ENCODE measurements around the gene CT47B1. TPM values are rescaled to one million over a fixed set of nuclear protein-coding genes. Genes with fewer than 3 reads are reported as not detected.
"Not testable (repeated sequence)": the region's sequence is repeated elsewhere in the genome, so short reads cannot be mapped to it uniquely, and the experiment has no call there.

CT47B1 gene
- polyA plus RNA-seq (2011; rRNA removed): not detected in 2 replicates
- polyA minus RNA-seq (2011; rRNA and poly(A)+ RNA removed): not detected in 2 replicates

DNA sequence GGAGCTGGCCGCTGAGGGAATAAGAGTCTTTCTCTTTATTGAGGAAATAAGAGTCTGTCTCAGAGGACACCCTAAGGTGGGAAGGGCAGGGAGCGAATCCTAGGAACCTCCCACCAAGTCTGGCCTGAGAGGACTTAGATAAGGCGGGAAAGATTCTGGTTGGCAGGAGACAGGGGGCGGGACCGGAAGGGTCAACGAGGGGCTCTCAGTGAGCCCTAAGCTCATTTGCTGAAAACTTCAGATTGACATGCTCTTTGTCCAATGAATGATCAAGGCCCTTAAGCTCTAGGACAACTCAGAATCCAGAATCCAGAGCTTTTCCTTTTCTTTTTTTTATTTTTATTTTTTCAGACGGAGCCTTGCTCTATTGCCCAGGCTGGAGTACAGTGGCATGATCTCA, at the start of gene CT47B1:
CT47B1 (minus strand) TSS at position 101 of the 400 bp plus-strand sequence. CDS start 196 bp downstream, outside the sequence.
- H3K4me3 ChIP-seq (ENCODE audit: low read depth, low read length); H3K36me3 ChIP-seq (ENCODE audit: control insufficient read depth, insufficient read depth, low read length); DNase-seq (ENCODE audit: low read depth); H3K27me3 ChIP-seq (ENCODE audit: control insufficient read depth, insufficient read depth, low read length); POLR2A ChIA-PET; CTCF ChIA-PET: not testable (repeated sequence)

DNA sequence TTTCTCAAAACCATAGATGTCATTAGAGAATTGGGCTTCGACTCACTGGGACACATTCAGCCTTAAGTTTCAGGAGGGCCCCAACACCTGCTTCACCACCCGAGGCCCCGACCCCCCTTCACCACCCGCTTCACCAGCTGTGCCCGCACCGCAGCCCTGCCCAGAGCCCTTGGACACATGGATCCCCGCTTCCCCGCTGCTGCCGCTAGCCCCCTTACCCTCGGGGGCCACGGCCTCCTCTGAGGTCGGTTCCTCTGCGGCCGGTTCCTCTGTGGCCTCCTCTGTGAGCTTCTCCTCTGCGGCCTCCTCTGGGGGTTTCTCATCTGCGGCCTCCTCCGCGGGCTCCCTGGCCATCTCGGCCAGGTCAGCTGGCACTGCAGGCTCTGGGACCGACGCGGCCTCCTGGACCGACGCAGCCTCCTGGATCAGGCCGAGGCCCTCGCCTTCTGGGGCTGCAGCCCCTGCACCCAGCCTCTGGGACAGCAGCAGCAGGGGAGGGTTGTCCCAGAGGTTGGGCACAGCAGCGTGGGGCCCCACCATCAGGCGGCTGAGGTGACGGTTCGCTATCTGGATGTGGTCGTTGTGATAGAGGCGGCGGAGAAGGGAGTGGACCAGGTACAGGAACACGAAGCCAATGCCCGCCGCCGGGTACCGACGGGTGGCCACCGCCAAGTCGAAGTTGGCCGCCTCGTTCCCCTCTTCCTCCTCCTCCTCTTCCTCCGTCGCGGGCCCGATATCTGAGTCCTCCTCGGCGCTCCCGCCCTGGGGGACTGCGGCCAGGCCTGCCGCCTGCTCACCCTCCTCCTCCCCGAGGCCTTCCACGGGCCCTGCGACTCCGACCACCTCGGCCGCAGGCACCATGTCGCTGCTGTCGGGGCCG, 748 bp downstream of the CT47B1 start:
- ChIA-PET CTCF (no interaction called here), POLR2A (no interaction called here)
- H3K36me3 ChIP-seq (ENCODE audit: control insufficient read depth, insufficient read depth, low read length): no peaks in the 10 kb centered on the region
- H3K27me3 ChIP-seq (ENCODE audit: control insufficient read depth, insufficient read depth, low read length): no peaks in the 10 kb centered on the region
- H3K4me3 ChIP-seq (ENCODE audit: low read depth, low read length): no peak overlapping the region
- TF ChIP-seq, protein P1, sequence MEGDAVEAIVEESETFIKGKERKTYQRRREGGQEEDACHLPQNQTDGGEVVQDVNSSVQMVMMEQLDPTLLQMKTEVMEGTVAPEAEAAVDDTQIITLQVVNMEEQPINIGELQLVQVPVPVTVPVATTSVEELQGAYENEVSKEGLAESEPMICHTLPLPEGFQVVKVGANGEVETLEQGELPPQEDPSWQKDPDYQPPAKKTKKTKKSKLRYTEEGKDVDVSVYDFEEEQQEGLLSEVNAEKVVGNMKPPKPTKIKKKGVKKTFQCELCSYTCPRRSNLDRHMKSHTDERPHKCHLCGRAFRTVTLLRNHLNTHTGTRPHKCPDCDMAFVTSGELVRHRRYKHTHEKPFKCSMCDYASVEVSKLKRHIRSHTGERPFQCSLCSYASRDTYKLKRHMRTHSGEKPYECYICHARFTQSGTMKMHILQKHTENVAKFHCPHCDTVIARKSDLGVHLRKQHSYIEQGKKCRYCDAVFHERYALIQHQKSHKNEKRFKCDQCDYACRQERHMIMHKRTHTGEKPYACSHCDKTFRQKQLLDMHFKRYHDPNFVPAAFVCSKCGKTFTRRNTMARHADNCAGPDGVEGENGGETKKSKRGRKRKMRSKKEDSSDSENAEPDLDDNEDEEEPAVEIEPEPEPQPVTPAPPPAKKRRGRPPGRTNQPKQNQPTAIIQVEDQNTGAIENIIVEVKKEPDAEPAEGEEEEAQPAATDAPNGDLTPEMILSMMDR (IDR thresholded peaks at IDR 0.05; ENCODE audit: insufficient read depth, low read depth, low read length): no peak
- DNase-seq (ENCODE audit: low read depth): no peak

DNA sequence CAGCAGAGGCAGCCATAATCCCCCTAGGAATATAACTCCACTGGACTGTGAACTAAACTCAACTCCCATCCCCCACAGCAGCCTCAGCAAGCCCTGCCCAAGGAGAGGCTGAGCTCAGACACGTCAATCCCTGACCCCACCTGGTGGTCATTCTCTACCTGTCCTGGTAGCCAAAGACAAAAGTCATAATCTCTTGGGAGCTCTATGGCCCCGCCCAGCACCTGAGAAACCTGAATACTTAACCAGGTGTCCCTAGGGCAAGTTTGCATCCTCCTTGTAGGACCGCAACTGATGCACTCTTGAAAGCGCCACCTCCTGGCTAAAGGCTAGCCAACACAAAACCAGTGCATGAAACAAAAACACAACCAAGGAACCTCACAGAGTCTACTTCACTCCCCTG, 18.4 kb downstream of the CT47B1 start:
- TF ChIP-seq, protein P1 (IDR thresholded peaks at IDR 0.05; ENCODE audit: insufficient read depth, low read depth, low read length): no peak
- Histone ChIP-seq H3K4me3 (ENCODE audit: low read depth, low read length) (no peak overlapping the region), H3K27me3 (ENCODE audit: control insufficient read depth, insufficient read depth, low read length) (no peaks in the 10 kb centered on the region), H3K36me3 (ENCODE audit: control insufficient read depth, insufficient read depth, low read length) (no peaks in the 10 kb centered on the region)
- ChIA-PET CTCF (interaction anchor here (2.6 kb wide), 1 partner anchor 67 kb away, joined by 9 read pairs; no protein-coding TSS in a partner anchor), POLR2A (no interaction called here)
- DNase-seq (ENCODE audit: low read depth): no peak

DNA sequence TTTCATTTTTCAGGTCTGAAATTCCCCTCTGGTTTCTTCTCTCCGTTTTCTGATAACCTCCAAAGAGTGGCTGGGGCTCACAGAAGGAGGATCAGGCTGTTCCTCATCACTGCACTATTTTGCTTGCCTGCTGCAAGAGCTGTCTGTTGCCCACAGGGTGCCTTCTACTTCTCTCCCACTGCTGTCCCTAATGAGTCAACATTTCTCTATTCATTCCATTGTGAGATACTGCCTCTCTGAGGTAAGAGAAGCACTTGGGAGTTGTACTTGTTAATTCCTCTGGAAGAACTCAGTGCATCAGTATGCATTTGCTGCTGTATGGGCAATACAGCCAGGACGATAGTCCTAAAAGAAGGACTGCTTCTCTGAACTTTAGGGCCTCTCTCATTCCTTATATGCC, 34.8 kb downstream of the CT47B1 start:
- ChIA-PET POLR2A (no interaction called here), CTCF (interaction anchor here (1.8 kb wide), 1 partner anchor 50 kb away, joined by 5 read pairs; no protein-coding TSS in a partner anchor)
- Histone ChIP-seq H3K4me3 (ENCODE audit: low read depth, low read length) (no peak overlapping the region), H3K36me3 (ENCODE audit: control insufficient read depth, insufficient read depth, low read length) (no peaks in the 10 kb centered on the region), H3K27me3 (ENCODE audit: control insufficient read depth, insufficient read depth, low read length) (no peaks in the 10 kb centered on the region)
- TF ChIP-seq, protein P1 (IDR thresholded peaks at IDR 0.05; ENCODE audit: insufficient read depth, low read depth, low read length): no peak
- no peak for DNase-seq (ENCODE audit: low read depth)

DNA sequence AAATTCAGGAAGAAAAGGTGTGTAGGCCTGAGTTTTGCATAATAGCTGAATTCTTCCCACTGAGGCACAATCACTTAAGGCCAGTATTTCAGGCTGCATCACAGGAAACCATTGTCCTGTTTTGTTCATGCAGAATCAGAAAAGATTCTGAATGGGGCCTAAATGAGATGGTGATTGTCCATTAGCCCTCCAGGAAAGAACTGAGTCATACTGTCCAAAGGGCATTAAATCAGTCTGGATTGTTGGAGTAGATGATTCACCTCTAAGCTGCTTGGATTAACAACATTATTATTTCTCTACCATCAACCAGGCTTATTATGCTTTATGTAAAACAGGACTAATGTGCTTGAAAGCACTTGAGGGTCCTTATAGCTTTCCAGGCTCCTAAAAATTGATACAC, 36.2 kb downstream of the CT47B1 start:
- ChIA-PET CTCF (interaction anchor here (0.7 to 2.6 kb wide), 3 partner anchors 49 to 60 kb away, joined by 3 to 7 read pairs (median 3); no protein-coding TSS in a partner anchor), POLR2A (no interaction called here)
- Histone ChIP-seq H3K36me3 (ENCODE audit: control insufficient read depth, insufficient read depth, low read length) (no peaks in the 10 kb centered on the region), H3K27me3 (ENCODE audit: control insufficient read depth, insufficient read depth, low read length) (no peaks in the 10 kb centered on the region), H3K4me3 (ENCODE audit: low read depth, low read length) (no peak overlapping the region)
- DNase-seq (ENCODE audit: low read depth): no peak
- TF ChIP-seq, protein P1 (IDR thresholded peaks at IDR 0.05; ENCODE audit: insufficient read depth, low read depth, low read length): no peak

DNA sequence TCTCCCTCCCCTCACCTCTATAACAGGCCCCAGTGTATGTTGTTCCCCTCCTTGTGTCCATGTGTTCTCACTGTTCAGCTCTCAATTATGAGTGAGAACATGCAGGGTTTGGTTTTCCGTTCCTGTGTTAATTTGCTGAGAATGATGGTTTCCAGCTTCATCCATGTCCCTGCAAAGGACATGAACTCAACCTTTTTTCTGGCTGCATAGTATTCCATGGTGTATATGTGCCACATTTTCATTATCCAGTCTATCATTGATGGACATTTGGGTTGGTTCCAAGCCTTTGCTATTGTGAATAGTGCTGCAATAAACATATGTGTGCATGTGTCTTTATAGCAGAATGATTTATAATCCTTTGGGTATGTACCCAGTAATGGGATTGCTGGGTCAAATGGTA, 48.5 kb downstream of the CT47B1 start:
- DNase-seq (ENCODE audit: low read depth); H3K36me3 ChIP-seq (ENCODE audit: control insufficient read depth, insufficient read depth, low read length); H3K27me3 ChIP-seq (ENCODE audit: control insufficient read depth, insufficient read depth, low read length); CTCF ChIA-PET; POLR2A ChIA-PET; H3K4me3 ChIP-seq (ENCODE audit: low read depth, low read length): not testable (repeated sequence)
